Breast epithelium (tissue), 3 donors: ENCODE measurements around the gene ANKMY2.

Experiments
- POLR2A ChIP-seq: fragments of 450-650 bp; IDR thresholded peaks from one replicate; pipeline ENCODE4 v1.6.1; 2016; ENCODE audit warnings: antibody characterized with exemption, mild to moderate bottlenecking, moderate library complexity
- POLR2AphosphoS5 ChIP-seq, 3 donors: sonication (generic); formaldehyde crosslinking; IDR thresholded peaks; one replicate each; pipeline ENCODE4 v1.6.1; 2017; ENCODE audit warnings: antibody characterized with exemption in 3 of 3
- TF ChIP-seq, protein P1 (sequence below), 3 donors: fragments of 450-650 bp; IDR thresholded peaks; one replicate each; pipeline ENCODE4 v1.5.1; 2016 to 2017; ENCODE audit warnings: antibody characterized with exemption in 3 of 3, mild to moderate bottlenecking in 3 of 3, moderate library complexity in 3 of 3

DNA sequence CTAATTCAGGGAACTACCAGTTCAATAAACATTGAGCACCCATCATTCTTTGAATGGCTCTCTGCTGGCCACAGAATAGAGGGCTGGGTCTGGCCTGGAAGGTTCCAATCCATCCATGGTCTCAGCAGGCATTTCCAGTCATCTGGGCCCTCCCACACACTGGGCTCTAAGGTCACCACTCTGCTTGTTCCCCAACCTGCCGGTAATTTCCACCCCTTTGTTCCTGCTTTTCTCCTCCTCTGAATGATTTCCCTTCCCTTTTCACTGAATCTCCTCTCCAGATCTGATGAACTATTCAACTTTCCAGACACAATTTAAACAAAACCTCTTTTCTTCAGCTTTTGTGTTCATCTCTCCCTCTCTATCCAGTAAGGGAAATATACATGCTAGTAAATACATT, 3.0 kb upstream of the ANKMY2 start:
- TF ChIP-seq, protein P1, sequence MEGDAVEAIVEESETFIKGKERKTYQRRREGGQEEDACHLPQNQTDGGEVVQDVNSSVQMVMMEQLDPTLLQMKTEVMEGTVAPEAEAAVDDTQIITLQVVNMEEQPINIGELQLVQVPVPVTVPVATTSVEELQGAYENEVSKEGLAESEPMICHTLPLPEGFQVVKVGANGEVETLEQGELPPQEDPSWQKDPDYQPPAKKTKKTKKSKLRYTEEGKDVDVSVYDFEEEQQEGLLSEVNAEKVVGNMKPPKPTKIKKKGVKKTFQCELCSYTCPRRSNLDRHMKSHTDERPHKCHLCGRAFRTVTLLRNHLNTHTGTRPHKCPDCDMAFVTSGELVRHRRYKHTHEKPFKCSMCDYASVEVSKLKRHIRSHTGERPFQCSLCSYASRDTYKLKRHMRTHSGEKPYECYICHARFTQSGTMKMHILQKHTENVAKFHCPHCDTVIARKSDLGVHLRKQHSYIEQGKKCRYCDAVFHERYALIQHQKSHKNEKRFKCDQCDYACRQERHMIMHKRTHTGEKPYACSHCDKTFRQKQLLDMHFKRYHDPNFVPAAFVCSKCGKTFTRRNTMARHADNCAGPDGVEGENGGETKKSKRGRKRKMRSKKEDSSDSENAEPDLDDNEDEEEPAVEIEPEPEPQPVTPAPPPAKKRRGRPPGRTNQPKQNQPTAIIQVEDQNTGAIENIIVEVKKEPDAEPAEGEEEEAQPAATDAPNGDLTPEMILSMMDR (IDR thresholded peaks at IDR 0.05): no peak
- TF ChIP-seq POLR2AphosphoS5 (IDR thresholded peaks at IDR 0.05): no peak
- no peak for TF ChIP-seq POLR2A
